ENCODE measurements around the gene TEPSIN.

Gene TEPSIN

DNA sequence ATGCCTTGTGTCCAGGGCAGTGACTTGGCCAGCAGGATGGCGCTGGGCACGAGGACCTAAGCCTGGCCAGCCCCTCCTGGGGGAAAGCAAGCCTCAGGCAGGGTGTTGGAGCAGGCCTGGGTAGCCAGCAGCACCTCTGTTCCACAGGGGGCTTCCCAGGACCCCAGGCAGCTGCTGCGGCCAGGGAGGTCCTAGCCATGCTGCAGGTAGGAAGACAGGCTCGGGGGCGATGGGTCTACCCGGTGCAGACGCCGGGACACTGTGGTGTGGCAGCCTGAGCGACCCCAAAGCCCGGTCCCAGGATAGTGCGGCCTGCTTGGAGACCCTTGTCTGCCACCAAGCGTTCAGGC, 50.4 kb downstream of the TEPSIN start (continued):
- TF ChIP-seq, protein P1, sequence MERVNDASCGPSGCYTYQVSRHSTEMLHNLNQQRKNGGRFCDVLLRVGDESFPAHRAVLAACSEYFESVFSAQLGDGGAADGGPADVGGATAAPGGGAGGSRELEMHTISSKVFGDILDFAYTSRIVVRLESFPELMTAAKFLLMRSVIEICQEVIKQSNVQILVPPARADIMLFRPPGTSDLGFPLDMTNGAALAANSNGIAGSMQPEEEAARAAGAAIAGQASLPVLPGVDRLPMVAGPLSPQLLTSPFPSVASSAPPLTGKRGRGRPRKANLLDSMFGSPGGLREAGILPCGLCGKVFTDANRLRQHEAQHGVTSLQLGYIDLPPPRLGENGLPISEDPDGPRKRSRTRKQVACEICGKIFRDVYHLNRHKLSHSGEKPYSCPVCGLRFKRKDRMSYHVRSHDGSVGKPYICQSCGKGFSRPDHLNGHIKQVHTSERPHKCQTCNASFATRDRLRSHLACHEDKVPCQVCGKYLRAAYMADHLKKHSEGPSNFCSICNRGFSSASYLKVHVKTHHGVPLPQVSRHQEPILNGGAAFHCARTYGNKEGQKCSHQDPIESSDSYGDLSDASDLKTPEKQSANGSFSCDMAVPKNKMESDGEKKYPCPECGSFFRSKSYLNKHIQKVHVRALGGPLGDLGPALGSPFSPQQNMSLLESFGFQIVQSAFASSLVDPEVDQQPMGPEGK (CRISPR knock-in tag; IDR thresholded peaks at IDR 0.05; ENCODE audit: borderline replicate concordance), result no peak
- TF ChIP-seq SNAI2 (CRISPR knock-in tag; IDR thresholded peaks at IDR 0.05) (no peak), ZNF565 (CRISPR knock-in tag; conservative IDR thresholded peaks at IDR 0.05; ENCODE audit: low read depth) (no peak)

DNA sequence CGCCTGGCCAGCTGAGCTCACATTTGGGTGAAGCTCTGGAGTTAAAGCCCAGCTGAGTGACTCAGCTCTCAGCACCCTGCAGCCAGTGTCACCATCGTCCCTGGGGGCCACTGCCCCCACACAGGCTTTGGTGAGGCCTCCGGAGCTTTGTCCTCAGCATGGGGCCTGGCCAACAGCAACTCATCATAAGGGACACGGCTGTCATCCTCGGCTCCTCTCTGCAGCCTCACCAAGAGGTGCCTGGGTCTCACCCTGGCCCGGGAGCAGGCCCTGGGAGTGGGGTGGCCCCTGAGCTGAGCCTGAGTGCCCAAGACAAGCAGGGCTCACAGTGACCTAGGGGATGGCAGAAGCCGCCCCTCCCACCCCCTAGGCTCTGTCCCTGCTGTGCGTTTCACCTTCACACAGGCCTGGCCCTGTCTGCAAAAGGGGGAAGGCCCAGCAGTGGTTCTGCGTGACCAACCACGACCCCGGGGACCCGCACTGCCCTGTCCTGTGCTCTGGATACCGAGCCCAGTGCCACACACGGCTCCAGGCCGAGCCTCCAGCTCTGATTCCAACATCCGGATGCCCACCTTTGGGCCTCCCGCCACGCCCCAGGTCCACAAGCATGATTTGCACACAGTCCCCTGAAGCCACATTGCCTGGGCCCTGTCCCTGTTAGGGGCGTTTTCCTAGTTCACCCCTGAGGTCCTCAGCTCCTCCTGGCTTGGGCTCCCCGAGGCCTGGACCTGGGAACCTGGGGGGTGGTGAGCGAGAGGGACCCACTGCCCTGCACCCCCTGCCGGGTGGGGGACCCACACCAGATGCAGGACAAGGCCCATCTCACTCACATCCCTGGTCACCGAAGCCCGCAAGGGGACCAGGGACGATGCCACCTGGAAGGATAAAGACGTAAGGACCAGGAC, 51.0 kb downstream of the TEPSIN start:
- ATAC-seq, result no peak
- TF ChIP-seq GLIS3 (CRISPR knock-in tag; IDR thresholded peaks at IDR 0.05), result no peak
- no peak for TF ChIP-seq ESRRG (CRISPR knock-in tag; IDR thresholded peaks at IDR 0.05)
- TF ChIP-seq ZNF70 (CRISPR knock-in tag; IDR thresholded peaks at IDR 0.05), result no peak
- TF ChIP-seq CSRNP3 (CRISPR knock-in tag; IDR thresholded peaks at IDR 0.05), result no peak
- no peak for TF ChIP-seq ZNF8 (CRISPR knock-in tag; IDR thresholded peaks at IDR 0.05)
- TF ChIP-seq ISL1 (CRISPR knock-in tag; IDR thresholded peaks at IDR 0.05), result no peak
- TF ChIP-seq ZFP30 (CRISPR knock-in tag; IDR thresholded peaks at IDR 0.05), result no peak
- TF ChIP-seq OSR1 (CRISPR knock-in tag; IDR thresholded peaks at IDR 0.05), result no peak
- no peak for TF ChIP-seq PPARA (CRISPR knock-in tag; IDR thresholded peaks at IDR 0.05; ENCODE audit: borderline replicate concordance)
- no peak for TF ChIP-seq BACH2 (CRISPR knock-in tag; IDR thresholded peaks at IDR 0.05; ENCODE audit: borderline replicate concordance)
- TF ChIP-seq ZFP3 (CRISPR knock-in tag; IDR thresholded peaks at IDR 0.05), result no peak

DNA sequence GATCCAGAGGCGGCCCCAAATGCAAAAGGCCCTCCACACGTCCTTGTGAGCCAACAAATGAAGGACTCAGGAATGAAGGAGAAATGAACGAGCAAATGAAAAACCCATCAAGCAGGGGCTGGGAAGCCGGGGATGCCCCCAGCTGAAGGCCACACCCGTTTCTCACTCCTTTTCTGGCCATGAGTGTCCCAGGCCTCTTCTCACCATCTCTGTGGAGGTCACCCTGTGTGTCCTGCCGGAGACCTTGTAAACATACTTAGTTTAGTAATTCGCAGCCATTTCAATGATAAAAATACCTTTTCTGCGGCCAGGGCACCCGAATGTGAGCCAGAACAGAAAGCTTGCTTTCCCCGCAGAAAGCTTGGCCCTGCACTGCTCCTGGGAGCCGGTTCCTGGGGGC, 51.7 kb downstream of the TEPSIN start:
- no peak for ATAC-seq
- no peak for TF ChIP-seq CSRNP3 (CRISPR knock-in tag; IDR thresholded peaks at IDR 0.05)
- no peak for TF ChIP-seq TCF4 (CRISPR knock-in tag; IDR thresholded peaks at IDR 0.05; ENCODE audit: borderline replicate concordance)
- no peak for TF ChIP-seq SNAI2 (CRISPR knock-in tag; IDR thresholded peaks at IDR 0.05)
- TF ChIP-seq TSHZ2 (CRISPR knock-in tag; IDR thresholded peaks at IDR 0.05), result no peak
- no peak for TF ChIP-seq BACH2 (CRISPR knock-in tag; IDR thresholded peaks at IDR 0.05; ENCODE audit: borderline replicate concordance)

GRCh38 chr17:81186203-81186602, 52.7 kb downstream of the TEPSIN start:
- ATAC-seq, result no peak
- TF ChIP-seq CSDC2 (CRISPR knock-in tag; IDR thresholded peaks at IDR 0.05) (no peak), TOX (CRISPR knock-in tag; IDR thresholded peaks at IDR 0.05; ENCODE audit: borderline replicate concordance) (no peak), CSRNP3 (CRISPR knock-in tag; IDR thresholded peaks at IDR 0.05) (no peak), ZC3H10 (CRISPR knock-in tag; IDR thresholded peaks at IDR 0.05) (no peak), TSHZ2 (CRISPR knock-in tag; IDR thresholded peaks at IDR 0.05) (no peak), ZNF565 (CRISPR knock-in tag; conservative IDR thresholded peaks at IDR 0.05; ENCODE audit: low read depth) (no peak)

All from SK-N-SH treated with all-trans-retinoic acid at 6 μM for 48 hours (cell line).